Body of pancreas (tissue), 4 donors: ENCODE measurements around the gene AKAP12.

Experiments
- CTCF ChIP-seq, 7 experiments: fragments of 450-650 bp in 4 of 7; fragments of 200-600 bp in 3 of 7; sonication (generic) in 3 of 7; IDR thresholded peaks; one replicate each; pipeline ENCODE4 v1.5.1; 2016 to 2019; ENCODE audit warnings: antibody characterized with exemption in 7 of 7
- POLR2A ChIP-seq, 3 donors: fragments of 450-650 bp; IDR thresholded peaks; one replicate each; pipeline ENCODE4 v1.6.1; 2016; ENCODE audit warnings: antibody characterized with exemption in 3 of 3, mild to moderate bottlenecking in 2 of 3

GRCh38 chr6:151351731-151352130, 112.0 kb downstream of the AKAP12 start:
- TF ChIP-seq CTCF (IDR thresholded peaks at IDR 0.05), result no peak
- TF ChIP-seq POLR2A (IDR thresholded peaks at IDR 0.05), result no peak
